ENCODE results near the gene RAF1.
A peak's percentile ranks its signal among the peaks of the same experiment; 100 is the strongest.

The RAF1 gene

GRCh38 chr3:12588039-12589009 lies 75.6 kb downstream of the RAF1 start:
- peak; percentile 22 for DNase-seq

DNA sequence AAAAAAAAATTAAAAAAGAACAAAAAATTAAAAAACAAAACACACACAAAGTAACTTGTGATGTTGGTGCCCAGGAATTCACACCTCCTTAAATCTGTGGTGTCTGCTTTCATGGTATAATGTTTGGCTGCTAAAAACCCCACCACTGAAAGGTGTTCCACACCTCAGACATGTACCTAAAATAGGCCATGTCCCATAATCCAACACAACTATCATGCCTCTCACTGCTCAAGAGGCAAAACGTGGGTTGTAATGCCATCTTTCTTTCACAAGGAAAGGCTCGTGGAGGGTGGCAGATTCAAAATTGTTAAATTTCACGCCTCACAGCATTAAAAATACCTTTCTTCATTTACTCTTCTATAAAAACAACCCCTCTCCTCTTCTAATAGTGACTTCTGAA lies 77.5 kb downstream of the RAF1 start:
- DNase-seq = no peak

DNA sequence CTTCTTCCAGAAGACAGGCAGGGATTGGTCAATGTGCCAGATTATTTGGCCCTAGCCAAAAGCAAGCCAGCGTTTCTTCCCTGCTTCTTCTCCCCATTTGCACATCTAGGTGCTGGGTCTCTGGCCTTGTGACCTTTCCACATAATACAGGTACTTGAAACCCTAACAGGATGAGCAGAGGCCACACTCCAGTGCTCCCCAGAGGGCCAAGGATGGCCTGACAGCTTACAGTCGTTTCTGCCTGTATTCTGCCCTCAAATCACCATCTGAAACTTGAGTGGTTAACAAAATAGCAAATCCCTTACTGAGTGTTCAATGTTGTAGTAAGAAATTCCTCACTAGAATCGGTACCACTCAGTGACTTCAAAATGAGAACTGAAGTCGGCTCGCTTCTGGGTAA lies 77.9 kb downstream of the RAF1 start:
- DNase-seq = no peak

DNA sequence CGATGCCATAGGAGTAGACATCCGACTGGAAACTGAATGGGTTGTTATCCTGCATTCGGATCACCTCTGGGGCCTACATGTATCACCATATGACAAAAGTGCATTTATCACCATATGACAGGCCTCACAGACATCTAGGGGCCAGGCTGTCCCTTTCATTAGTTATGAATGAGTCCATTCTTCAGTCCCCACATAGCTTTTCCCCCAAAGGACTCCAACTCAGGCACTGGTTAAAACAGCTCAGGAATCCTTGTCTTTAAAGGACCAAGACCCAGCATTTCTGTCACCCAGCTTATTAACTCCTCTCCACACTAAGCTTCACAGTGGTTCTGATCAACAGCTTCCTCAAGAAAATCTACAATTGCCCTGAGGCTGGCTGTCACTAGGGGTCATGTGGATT lies 78.7 kb downstream of the RAF1 start:
- DNase-seq = no peak

DNA sequence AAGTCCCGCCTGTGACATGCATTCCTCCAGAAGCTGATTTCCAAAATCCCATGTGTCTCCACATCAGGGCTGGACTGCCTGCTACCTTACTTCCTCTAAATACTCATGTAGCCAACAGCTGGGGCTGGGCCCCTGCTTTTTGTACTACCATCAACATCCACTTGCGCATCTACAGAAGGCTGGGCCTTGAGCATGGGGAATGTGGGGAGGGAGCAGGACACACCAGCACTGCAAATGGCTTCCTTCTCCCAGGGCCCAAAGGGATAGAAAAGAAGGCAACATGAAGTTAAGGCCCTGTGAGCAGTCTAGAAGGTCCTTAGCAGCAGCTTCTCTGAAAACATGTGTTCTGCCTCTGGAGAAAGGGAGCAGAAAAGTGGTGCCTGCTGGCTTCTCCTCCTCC lies 79.8 kb downstream of the RAF1 start:
- no peak for DNase-seq

DNA sequence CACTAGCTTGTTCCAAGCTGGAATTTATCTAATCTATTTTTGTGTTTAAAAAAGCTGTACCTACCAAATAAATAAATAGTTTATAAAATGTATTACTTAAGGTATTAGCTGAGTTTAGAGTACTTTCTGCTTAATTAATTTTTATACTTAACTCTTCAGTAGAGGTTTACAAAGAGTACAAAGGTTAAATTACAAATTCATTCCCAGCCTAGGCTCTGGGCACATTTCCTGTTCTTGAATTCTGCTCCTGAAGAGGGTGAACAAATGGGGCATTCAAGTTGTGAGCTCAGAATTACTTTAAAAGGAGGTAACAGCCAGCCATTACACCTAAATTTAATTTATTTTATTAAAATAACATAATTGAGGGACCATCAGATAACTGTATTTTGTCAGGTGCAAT lies 80.6 kb downstream of the RAF1 start:
- DNase-seq = no peak

DNA sequence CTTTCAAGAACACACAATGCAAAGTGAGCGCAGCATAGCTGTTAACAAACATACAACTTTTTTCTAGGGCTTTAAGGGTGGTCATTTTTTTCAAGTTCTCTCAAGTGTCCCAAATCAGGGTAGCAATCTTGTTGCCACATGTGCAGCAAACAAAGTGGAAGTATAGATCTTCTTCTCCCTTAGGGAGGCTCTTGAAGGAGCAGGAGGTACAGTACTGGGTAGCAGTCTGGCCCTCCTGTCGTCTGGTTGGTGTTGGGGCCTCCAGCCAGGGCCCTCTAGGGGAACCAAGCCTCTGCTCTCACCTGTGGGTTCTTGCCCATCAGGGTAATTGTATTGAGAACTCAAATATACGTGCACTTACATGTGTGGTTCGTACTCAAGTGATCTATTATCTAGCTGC lies 81.2 kb downstream of the RAF1 start:
- DNase-seq = no peak

DNA sequence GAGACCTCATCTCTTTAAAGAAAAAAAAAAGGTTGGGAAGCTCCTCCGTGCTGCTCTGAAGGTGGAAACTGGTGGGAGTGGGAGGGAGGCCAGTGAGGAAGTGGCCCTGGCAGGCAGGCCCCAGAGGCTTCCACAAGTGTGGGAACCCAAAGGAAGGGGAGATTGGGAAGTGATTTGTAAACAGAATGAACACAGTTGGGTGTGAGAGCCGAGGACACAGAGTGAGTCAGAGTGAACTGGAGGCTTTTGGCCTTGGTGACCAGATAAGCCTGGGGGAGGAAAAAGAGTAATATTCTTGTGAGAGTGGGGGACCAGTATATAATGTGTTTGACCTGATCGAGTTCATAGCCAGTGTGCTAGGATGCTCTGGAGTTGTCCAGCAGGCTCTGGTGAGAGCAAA lies 84.0 kb downstream of the RAF1 start:
- peak; percentile 25 for DNase-seq

GRCh38 chr3:12579456-12579855 lies 84.5 kb downstream of the RAF1 start:
- no peak for DNase-seq

DNA sequence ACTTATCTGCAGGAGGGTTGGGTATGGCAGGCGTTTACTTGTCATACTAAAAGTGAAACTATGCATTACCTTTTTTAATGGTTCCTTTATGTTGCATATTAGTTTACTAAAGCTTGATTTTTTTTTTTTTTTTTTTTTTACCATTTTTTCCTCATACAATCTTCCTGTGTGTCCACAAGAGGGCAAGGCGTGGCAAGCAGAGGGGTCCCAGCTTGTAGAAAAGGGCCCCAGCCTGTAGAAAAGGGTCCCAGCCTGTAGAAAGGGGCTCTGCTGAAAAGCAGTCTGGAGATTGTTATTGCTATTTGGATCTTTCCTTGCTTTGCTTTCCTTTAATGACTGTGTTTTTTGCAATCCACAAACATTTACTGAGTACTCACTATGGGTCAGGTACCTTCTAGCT lies 85.2 kb downstream of the RAF1 start:
- no peak for DNase-seq

- DNase-seq = no peak
These were observed 86.5 kb downstream of the RAF1 start for GRCh38 chr3:12577379-12577778.

DNA sequence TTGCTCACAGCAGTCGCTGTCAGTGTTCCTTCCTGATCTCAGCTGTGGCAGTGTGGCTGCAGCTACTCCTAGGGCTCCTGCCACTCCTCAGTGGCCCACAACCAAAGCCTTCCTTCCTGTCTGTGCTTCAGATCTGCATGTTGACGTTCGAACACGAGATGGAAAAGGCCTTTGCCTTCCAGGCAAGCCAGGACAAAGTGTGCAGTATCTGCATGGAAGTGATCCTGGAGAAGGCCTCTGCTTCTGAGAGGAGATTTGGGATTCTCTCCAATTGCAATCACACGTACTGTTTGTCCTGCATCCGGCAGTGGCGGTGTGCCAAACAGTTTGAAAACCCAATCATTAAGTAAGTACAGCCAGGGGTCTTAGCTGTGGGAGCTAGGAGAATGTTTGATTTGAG lies 89.3 kb downstream of the RAF1 start:
- DNase-seq = no peak

GRCh38 chr3:12574131-12574530 lies 89.8 kb downstream of the RAF1 start:
- DNase-seq = no peak

DNA sequence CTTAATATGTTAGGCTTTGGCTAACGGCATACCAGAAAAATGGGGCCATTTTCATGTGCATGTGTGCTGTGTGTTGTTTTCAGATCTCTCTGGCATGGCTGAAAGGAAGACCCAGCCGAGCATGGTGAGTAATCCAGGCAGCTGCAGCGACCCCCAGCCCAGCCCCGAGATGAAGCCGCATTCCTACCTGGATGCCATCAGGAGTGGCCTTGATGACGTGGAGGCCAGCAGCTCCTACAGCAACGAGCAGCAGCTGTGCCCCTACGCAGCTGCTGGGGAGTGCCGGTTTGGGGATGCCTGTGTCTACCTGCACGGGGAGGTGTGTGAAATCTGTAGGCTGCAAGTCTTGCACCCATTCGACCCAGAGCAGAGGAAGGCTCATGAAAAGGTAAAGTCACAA lies 91.9 kb downstream of the RAF1 start:
- no peak for DNase-seq

- no peak for DNase-seq
These were observed 94.1 kb downstream of the RAF1 start for GRCh38 chr3:12569836-12570235.

GRCh38 chr3:12568747-12569146 lies 95.2 kb downstream of the RAF1 start:
- DNase-seq = no peak

DNA sequence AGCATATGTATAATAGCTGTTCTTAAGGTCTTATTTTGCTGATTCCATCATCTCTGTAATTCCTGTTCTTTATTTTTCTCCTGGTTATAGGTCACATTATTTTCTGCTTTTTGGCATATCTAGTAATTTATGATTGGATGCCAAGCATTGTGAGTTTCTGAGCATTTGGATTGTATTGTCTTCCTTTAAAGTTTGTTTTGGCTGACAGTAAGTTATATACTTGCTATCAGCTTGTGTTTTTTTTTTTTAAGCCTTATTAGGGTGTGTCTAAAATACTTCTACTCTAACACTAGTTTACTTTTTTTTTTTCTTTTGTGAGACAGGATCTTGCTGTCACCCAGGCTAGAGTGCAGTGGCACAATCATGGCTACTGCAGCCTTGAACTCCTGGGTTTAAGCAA lies 96.9 kb downstream of the RAF1 start:
- DNase-seq = no peak

DNA sequence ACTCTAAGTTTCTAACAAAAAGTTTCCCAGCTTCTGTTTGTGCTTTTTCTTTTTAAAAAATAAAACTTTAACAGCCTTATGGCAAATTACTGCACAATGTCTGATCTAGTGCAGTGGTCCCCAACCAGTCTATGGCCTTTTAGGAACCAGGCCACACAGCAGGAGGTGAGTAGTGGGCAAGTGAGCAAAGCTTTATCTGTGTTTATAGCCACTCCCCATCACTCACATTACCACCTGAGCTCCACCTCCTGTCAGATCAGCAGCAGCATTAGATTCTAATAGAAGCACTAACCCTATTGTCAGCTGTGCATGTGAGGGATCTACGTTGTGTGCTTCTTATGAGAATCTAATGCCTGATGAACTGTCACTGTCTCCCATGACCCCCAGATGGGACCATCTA lies 101.5 kb downstream of the RAF1 start:
- DNase-seq = no peak

GRCh38 chr3:12561397-12561796 lies 102.5 kb downstream of the RAF1 start:
- DNase-seq = no peak

DNA sequence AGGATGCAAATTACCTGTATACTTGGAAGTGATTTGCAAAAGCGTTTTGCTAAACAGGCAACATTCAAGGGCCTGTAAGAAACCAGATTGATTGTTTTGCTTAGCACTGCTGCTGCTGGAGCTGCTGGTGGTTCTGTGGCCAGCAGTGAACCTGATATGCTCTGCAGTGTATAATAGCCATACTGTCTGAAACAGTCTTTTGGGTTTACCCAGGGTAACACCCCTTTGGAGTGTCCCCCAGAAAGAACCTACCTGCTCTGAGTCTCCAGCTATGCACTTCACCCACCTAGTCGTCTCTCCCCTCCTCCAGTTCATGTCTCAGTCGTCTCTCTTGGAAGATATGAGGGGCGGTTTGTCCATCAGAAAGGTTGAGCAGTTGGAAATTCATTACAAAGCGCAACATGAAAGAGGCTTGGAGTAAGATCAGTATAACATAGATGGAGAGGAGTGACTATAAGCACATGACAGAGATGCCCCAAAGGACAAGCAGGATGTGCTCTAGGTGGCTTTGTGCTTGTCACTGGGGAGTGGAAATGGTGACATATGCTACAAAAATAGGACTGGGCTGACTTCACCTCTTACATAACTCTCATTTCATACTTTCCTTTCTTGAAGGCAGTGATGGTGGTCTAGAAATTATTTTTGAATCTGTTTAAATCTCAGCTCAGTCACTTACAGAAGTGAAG lies 103.3 kb downstream of the RAF1 start:
- no peak for DNase-seq

GRCh38 chr3:12559520-12559919 lies 104.4 kb downstream of the RAF1 start:
- DNase-seq = no peak

DNA sequence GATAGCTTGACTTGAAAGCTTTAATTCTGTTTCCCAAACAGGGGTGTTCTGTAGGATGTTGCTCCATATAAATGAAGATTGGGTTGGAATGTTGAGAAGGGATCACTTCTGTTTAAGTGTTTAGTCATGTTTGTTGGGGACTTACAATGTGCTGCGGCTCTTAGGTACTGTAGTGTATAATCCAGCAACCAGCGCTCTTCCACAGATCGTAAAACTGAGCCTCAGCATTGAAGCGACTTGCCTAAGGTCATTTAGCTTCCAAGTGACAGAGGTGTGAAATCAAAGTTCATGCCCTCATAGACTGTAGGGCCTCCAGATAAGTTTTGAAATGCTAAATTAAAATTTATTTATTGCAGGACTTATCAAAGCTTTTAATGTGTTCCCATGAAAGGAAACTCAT lies 105.2 kb downstream of the RAF1 start:
- no peak for DNase-seq

GRCh38 chr3:12557473-12558100 lies 106.3 kb downstream of the RAF1 start:
- DNase-seq = no peak
